RCC 7860 (cell line): Measurements from ENCODE around the gene KLHL40.
A peak's percentile ranks its signal among the peaks of the same experiment; 100 is the strongest.

Experiments
- DNase-seq: peaks from one replicate; pipeline ENCODE4 v3.0.0-alpha.2; 2015; ENCODE audit warnings: low spot score
- FAIRE-seq: peaks from 2 replicates; lab custom pipeline; 2012; peaks lifted over from hg19 to GRCh38; lab: Jason Lieb, UNC

Gene KLHL40

GRCh38 chr3:42701371-42702065, 16.2 kb downstream of the KLHL40 start:
- peak; percentile 32 for DNase-seq
- FAIRE-seq = no peak

GRCh38 chr3:42702066-42702951, 17.0 kb downstream of the KLHL40 start, which contains the start of gene HHATL:
Gene HHATL, minus strand, starts transcription at chr3:42702798. Its CDS starts 1,972 bp downstream, at chr3:42700826.
- no peak for DNase-seq
- FAIRE-seq = no peak

GRCh38 chr3:42702982-42703694, 17.8 kb downstream of the KLHL40 start:
- DNase-seq = no peak
- no peak for FAIRE-seq

GRCh38 chr3:42703695-42704025, 18.3 kb downstream of the KLHL40 start:
- FAIRE-seq (no peak), DNase-seq (no peak)

- FAIRE-seq = no peak
- peak; percentile 49 for DNase-seq
Measured at GRCh38 chr3:42704136-42704841, 19.0 kb downstream of the KLHL40 start.

- DNase-seq = no peak
- no peak for FAIRE-seq
Measured at GRCh38 chr3:42705058-42705767, 19.9 kb downstream of the KLHL40 start.

GRCh38 chr3:42705962-42706585, 20.7 kb downstream of the KLHL40 start:
- FAIRE-seq = no peak
- no peak for DNase-seq

GRCh38 chr3:42706721-42707619, 21.6 kb downstream of the KLHL40 start:
- DNase-seq (no peak), FAIRE-seq (no peak)

- FAIRE-seq (no peak), DNase-seq (no peak)
Measured at GRCh38 chr3:42707620-42708355, 22.5 kb downstream of the KLHL40 start.

- FAIRE-seq (no peak), DNase-seq (no peak)
Measured at GRCh38 chr3:42708611-42709151, 23.3 kb downstream of the KLHL40 start.

- FAIRE-seq = no peak
- no peak for DNase-seq
Measured at GRCh38 chr3:42709621-42710020, 24.3 kb downstream of the KLHL40 start.

- FAIRE-seq = no peak
- no peak for DNase-seq
Measured at GRCh38 chr3:42710323-42711021, 25.1 kb downstream of the KLHL40 start.

- no peak for DNase-seq
- FAIRE-seq = no peak
Measured at GRCh38 chr3:42711491-42712343, 26.4 kb downstream of the KLHL40 start.

- DNase-seq (no peak), FAIRE-seq (no peak)
Measured at GRCh38 chr3:42712344-42712648, 27.0 kb downstream of the KLHL40 start.

GRCh38 chr3:42712688-42713372, 27.5 kb downstream of the KLHL40 start:
- FAIRE-seq (no peak), DNase-seq (no peak)

GRCh38 chr3:42713747-42714146, 28.4 kb downstream of the KLHL40 start:
- DNase-seq = no peak
- no peak for FAIRE-seq
